Measurements from ENCODE around the gene PATE1.

PATE1 gene

DNA sequence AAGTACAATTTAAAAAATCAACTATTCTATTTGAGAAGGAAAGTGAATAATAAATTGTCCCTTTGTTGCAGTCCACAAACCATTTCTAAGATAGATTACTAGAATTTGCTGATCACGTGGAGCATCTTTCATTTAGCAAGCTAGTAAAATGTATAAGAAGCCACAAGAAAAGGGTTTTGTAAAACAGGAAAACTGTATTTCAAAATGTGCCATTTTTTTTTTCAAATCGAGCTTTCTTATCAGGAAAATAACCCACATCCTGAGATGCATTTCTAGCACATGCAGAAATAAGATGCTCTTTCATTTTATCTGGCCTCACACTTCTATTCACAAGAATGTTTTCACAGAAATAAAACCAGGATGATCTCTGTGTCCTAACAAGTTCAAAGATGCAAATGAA, 38.6 kb downstream of the PATE1 start:
- FAIRE-seq (no peak), DNase-seq (ENCODE audit: insufficient read length, low spot score) (no peak)
- TF ChIP-seq POLR2AphosphoS5 (IDR thresholded peaks at IDR 0.05; ENCODE audit: low read depth, low read length): no peak
- no peak for TF ChIP-seq TAF1 (IDR thresholded peaks at IDR 0.05; ENCODE audit: low read depth, low read length)
- no peak for TF ChIP-seq SPI1 (IDR thresholded peaks at IDR 0.05; ENCODE audit: low read depth, low read length)
- TF ChIP-seq POU2F2 (IDR thresholded peaks at IDR 0.05; ENCODE audit: low read depth, low read length): no peak
- no peak for TF ChIP-seq PAX5 (IDR thresholded peaks at IDR 0.05; ENCODE audit: insufficient read depth, low read length, severe bottlenecking)
- TF ChIP-seq POLR2A (IDR thresholded peaks at IDR 0.05; ENCODE audit: low read depth, low read length): no peak

DNA sequence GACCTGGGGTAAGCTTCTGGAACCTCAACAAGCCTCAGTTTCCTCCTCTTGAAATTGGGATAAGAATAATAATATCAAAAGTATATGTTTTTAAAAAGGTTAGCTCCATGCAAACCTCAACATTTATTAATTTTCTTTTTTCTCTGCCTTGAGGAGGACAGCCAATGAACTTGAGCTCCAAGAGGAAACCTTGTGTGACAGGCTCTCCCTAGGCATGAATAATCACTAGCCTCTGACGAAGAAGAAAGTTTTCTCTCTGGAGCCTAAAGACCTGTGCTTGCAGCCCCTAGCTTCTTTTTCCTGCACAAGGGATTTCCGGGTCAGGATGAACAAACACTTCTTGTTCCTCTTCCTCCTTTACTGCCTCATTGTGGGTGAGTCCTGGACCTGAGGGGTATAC, 41.7 kb downstream of the PATE1 start, which contains the start of gene PATE3:
Gene PATE3, plus strand, starts transcription at position 301 of the 400 bp plus-strand sequence. Its CDS starts 25 bp downstream, at position 326.
- DNase-seq (ENCODE audit: insufficient read length, low spot score) (no peak), FAIRE-seq (no peak)
- TF ChIP-seq PAX5 (IDR thresholded peaks at IDR 0.05; ENCODE audit: insufficient read depth, low read length, severe bottlenecking) (no peak), POLR2A (IDR thresholded peaks at IDR 0.05; ENCODE audit: low read depth, low read length) (no peak), SPI1 (IDR thresholded peaks at IDR 0.05; ENCODE audit: low read depth, low read length) (no peak)

- TF ChIP-seq SPI1 (IDR thresholded peaks at IDR 0.05; ENCODE audit: low read depth, low read length) (no peak), POLR2AphosphoS5 (IDR thresholded peaks at IDR 0.05; ENCODE audit: low read depth, low read length) (no peak), POU2F2 (IDR thresholded peaks at IDR 0.05; ENCODE audit: low read depth, low read length) (no peak), TAF1 (IDR thresholded peaks at IDR 0.05; ENCODE audit: low read depth, low read length) (no peak), POLR2A (IDR thresholded peaks at IDR 0.05; ENCODE audit: low read depth, low read length) (no peak), PAX5 (IDR thresholded peaks at IDR 0.05; ENCODE audit: insufficient read depth, low read length, severe bottlenecking) (no peak)
- FAIRE-seq: no peak
- no peak for DNase-seq (ENCODE audit: insufficient read length, low spot score)
These were observed 44.7 kb downstream of the PATE1 start for GRCh38 chr11:125790825-125791224.

GRCh38 chr11:125797641-125798040, 51.6 kb downstream of the PATE1 start:
- TF ChIP-seq SPI1 (IDR thresholded peaks at IDR 0.05; ENCODE audit: low read depth, low read length) (no peak), PAX5 (IDR thresholded peaks at IDR 0.05; ENCODE audit: insufficient read depth, low read length, severe bottlenecking) (no peak), POLR2AphosphoS5 (IDR thresholded peaks at IDR 0.05; ENCODE audit: low read depth, low read length) (no peak), TAF1 (IDR thresholded peaks at IDR 0.05; ENCODE audit: low read depth, low read length) (no peak), POLR2A (IDR thresholded peaks at IDR 0.05; ENCODE audit: low read depth, low read length) (no peak), POU2F2 (IDR thresholded peaks at IDR 0.05; ENCODE audit: low read depth, low read length) (no peak)
- no peak for FAIRE-seq
- no peak for DNase-seq (ENCODE audit: insufficient read length, low spot score)

All from GM12891 (cell line).